ENCODE results near the gene ANKIB1.

The ANKIB1 gene

GRCh38 chr7:92360387-92360786 lies 114.6 kb downstream of the ANKIB1 start:
- no peak for TF ChIP-seq CTCF (IDR thresholded peaks at IDR 0.05; ENCODE audit: low read depth, low read length)
- no peak for DNase-seq (ENCODE audit: extremely low read depth, low read depth)

GRCh38 chr7:92362131-92362530 lies 116.4 kb downstream of the ANKIB1 start:
- no peak for DNase-seq (ENCODE audit: extremely low read depth, low read depth)
- no peak for TF ChIP-seq CTCF (IDR thresholded peaks at IDR 0.05; ENCODE audit: low read depth, low read length)

- DNase-seq (ENCODE audit: extremely low read depth, low read depth), result no peak
- no peak for TF ChIP-seq CTCF (IDR thresholded peaks at IDR 0.05; ENCODE audit: low read depth, low read length)
Observed at GRCh38 chr7:92366730-92367129, 121.0 kb downstream of the ANKIB1 start.

- TF ChIP-seq CTCF (IDR thresholded peaks at IDR 0.05; ENCODE audit: low read depth, low read length), result no peak
- no peak for DNase-seq (ENCODE audit: extremely low read depth, low read depth)
Observed at GRCh38 chr7:92368741-92369140, 123.0 kb downstream of the ANKIB1 start.

GRCh38 chr7:92375013-92375412 lies 129.2 kb downstream of the ANKIB1 start:
- TF ChIP-seq CTCF (IDR thresholded peaks at IDR 0.05; ENCODE audit: low read depth, low read length), result no peak
- no peak for DNase-seq (ENCODE audit: extremely low read depth, low read depth)

GRCh38 chr7:92391071-92391470 lies 145.3 kb downstream of the ANKIB1 start:
- DNase-seq (ENCODE audit: extremely low read depth, low read depth), result no peak
- TF ChIP-seq CTCF (IDR thresholded peaks at IDR 0.05; ENCODE audit: low read depth, low read length), result no peak

GRCh38 chr7:92397542-92397941 lies 151.8 kb downstream of the ANKIB1 start:
- TF ChIP-seq CTCF (IDR thresholded peaks at IDR 0.05; ENCODE audit: low read depth, low read length), result no peak
- DNase-seq (ENCODE audit: extremely low read depth, low read depth), result no peak

Measured in AG09319 (cell line).